ENCODE data around the gene RAF1.

DNA sequence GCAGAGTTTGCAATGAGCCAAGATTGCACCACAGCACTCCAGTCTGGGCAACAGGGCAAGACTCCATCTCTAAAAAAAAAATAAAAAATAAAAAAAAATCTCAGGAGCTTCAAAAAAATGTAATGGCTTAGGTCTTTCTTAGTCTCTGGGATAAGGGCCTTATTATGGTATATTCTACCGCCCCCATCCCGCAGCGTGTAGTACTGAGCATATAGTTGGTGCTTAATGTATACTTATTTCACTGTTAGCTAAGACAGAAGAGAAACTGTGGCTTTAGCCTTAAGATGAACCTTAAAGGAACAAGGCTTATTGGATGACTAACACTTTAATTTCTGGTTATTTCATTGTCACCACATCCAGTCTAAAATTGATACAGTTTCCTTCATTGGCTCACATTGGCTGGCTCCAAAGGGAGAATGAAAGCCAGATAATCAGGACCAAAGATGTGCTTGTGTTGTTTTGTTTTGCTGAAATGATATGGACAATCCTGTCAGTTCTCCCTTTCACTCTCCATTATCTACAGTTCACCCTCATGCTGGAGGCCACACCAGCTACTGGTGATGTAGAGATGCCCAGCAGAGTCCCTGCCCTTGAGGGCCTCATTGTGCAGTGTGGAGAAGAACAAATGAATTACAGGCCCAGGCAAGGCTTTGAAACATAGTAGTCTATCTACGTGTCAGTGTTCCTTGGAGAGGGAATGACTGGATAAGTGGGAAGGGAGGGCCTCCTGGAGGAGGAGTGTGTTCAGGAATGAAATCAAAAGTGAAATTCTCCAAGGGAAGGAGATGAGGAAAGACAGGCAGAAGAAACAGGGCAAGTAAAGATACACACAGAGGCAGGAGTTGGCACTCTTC, 17.4 kb upstream of the RAF1 start:
- TF ChIP-seq, protein P1, sequence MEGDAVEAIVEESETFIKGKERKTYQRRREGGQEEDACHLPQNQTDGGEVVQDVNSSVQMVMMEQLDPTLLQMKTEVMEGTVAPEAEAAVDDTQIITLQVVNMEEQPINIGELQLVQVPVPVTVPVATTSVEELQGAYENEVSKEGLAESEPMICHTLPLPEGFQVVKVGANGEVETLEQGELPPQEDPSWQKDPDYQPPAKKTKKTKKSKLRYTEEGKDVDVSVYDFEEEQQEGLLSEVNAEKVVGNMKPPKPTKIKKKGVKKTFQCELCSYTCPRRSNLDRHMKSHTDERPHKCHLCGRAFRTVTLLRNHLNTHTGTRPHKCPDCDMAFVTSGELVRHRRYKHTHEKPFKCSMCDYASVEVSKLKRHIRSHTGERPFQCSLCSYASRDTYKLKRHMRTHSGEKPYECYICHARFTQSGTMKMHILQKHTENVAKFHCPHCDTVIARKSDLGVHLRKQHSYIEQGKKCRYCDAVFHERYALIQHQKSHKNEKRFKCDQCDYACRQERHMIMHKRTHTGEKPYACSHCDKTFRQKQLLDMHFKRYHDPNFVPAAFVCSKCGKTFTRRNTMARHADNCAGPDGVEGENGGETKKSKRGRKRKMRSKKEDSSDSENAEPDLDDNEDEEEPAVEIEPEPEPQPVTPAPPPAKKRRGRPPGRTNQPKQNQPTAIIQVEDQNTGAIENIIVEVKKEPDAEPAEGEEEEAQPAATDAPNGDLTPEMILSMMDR (IDR thresholded peaks at IDR 0.05) = no peak
- TF ChIP-seq RCOR1 (IDR thresholded peaks at IDR 0.05; ENCODE audit: low read depth, low read length) (no peak), PHF8 (IDR thresholded peaks at IDR 0.05; ENCODE audit: borderline replicate concordance, low read depth) (no peak), HOXA7 (CRISPR knock-in tag; IDR thresholded peaks at IDR 0.05) (no peak), EP300 (IDR thresholded peaks at IDR 0.05) (no peak), MYC (IDR thresholded peaks at IDR 0.05; ENCODE audit: borderline replicate concordance, low read length) (no peak), JUNB (IDR thresholded peaks at IDR 0.05) (no peak), RARB (CRISPR knock-in tag; IDR thresholded peaks at IDR 0.05) (no peak), SMC3 (IDR thresholded peaks at IDR 0.05) (no peak)
- TF ChIP-seq, protein P2, sequence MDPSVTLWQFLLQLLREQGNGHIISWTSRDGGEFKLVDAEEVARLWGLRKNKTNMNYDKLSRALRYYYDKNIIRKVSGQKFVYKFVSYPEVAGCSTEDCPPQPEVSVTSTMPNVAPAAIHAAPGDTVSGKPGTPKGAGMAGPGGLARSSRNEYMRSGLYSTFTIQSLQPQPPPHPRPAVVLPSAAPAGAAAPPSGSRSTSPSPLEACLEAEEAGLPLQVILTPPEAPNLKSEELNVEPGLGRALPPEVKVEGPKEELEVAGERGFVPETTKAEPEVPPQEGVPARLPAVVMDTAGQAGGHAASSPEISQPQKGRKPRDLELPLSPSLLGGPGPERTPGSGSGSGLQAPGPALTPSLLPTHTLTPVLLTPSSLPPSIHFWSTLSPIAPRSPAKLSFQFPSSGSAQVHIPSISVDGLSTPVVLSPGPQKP (IDR thresholded peaks at IDR 0.05; ENCODE audit: low read depth, low read length) = no peak
- TF ChIP-seq, protein P3, sequence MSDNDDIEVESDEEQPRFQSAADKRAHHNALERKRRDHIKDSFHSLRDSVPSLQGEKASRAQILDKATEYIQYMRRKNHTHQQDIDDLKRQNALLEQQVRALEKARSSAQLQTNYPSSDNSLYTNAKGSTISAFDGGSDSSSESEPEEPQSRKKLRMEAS (IDR thresholded peaks at IDR 0.05) = no peak

Measured in A549 (cell line).